ENCODE data around the gene WDR33. TPM values are rescaled to one million over a fixed set of nuclear protein-coding genes. Genes with fewer than 3 reads are reported as not detected.
"Not testable (repeated sequence)": the region's sequence is repeated elsewhere in the genome, so short reads cannot be mapped to it uniquely, and the experiment has no call there.

The WDR33 gene
- total and polyA plus RNA-seq, 4 donors: 8.1 to 55.1 (median 29.5) TPM

DNA sequence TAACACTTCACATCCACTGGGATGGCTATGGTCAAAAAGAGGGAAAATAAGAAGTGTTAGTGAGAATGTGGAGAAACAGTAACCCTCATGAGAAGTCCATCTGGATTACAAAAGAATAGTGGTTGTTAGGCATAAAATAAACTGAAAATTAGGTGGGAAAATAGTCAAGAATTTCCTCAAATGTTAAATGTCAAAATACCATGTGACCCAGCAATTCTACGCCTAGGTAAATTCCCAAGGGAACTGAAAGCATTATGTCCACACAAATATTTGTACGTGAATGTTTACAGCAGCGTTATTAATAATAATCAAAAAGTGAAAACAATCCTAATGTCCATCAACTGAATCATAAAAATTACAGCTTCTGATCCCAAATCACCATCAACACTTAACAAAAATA is 11.0 kb downstream of the WDR33 start:
- no peaks in the 10 kb centered on the region for H3K27me3 ChIP-seq (ENCODE audit: control insufficient read depth in 1 of 2, insufficient read depth in 2 of 2, low read length in 1 of 2)
- intact Hi-C loops (cut with DNase I): no loop called here
- no peak for DNase-seq

DNA sequence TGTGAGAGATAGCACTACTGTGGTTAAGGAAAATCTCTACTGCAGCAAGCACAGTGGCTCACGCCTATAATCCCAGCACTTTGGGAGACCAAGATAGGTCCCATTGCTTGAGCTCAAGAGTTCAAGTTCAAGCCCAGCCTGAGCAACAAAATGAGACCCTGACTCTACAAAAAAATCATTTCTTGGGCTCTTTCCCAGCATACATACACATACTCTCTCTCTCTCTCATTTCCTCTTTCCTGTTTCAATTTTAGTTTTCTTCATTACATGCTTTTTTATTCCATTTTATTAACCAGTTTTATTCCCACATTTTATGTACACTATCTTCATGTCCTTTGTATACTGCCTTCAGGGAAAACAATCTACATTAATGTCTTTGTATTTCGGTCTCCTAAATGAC is 14.6 kb downstream of the WDR33 start:
- WGBS, 2 donors: 85 to 91% methylated on average over 2 of the region's 2 CpGs
- ATAC-seq (ENCODE audit: low FRiP score): no peak
- no peak for DNase-seq

More for the DNA sequence above, 11.0 kb downstream of the WDR33 start:
- peaks cover 0 to 2% of the 10 kb centered on the region in 2 donors for H3K36me3 ChIP-seq (ENCODE audit: control insufficient read depth in 1 of 2, insufficient read depth in 2 of 2, low read length in 1 of 2)
- H3K4me3 ChIP-seq (ENCODE audit: low read length in 2 of 2): no peak overlapping the region
- no peaks in the 10 kb centered on the region for H3K4me1 ChIP-seq (ENCODE audit: control insufficient read depth in 1 of 2, insufficient read depth in 2 of 2, low read length in 2 of 2)
- no peak for ATAC-seq (ENCODE audit: low FRiP score)
- H3K9me3 ChIP-seq (ENCODE audit: control insufficient read depth, low read length): no peaks in the 10 kb centered on the region
- 80 to 94% methylated on average over 3 of the region's 3 CpGs for WGBS, 2 donors
- H3K27ac ChIP-seq (ENCODE audit: low read depth in 1 of 2, low read length in 2 of 2): no peak overlapping the region

DNA sequence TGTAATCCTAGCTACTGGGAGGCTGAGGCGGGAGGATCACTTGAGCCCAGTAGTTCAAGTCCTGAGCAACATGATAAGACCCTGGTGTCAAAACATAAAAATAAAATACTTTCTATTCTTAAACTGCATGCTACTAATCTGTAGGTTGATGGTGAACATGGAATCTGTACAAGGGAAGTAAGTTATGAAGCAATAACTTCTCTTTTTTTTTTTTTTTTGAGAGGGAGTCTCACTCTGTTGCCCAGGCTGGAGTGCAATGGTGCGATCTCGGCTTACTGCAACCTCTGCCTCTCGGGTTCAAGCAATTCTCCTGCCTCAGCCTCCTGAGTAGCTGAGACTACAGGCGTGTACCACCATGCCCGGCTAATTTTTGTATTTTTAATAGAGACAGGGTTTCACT is 16.1 kb downstream of the WDR33 start:
- 93 to 95% methylated on average over 6 of the region's 6 CpGs for WGBS, 2 donors
- H3K36me3 ChIP-seq (ENCODE audit: control insufficient read depth in 1 of 2, insufficient read depth in 2 of 2, low read length in 1 of 2); H3K4me1 ChIP-seq (ENCODE audit: control insufficient read depth in 1 of 2, insufficient read depth in 2 of 2, low read length in 2 of 2); ATAC-seq (ENCODE audit: low FRiP score); H3K9me3 ChIP-seq (ENCODE audit: control insufficient read depth, low read length); H3K27me3 ChIP-seq (ENCODE audit: control insufficient read depth in 1 of 2, insufficient read depth in 2 of 2, low read length in 1 of 2); intact Hi-C loops (cut with DNase I); H3K27ac ChIP-seq (ENCODE audit: low read depth in 1 of 2, low read length in 2 of 2); H3K4me3 ChIP-seq (ENCODE audit: low read length in 2 of 2); DNase-seq: not testable (repeated sequence)

More for the DNA sequence above, 14.6 kb downstream of the WDR33 start:
- Histone ChIP-seq H3K9me3 (ENCODE audit: control insufficient read depth, low read length) (no peaks in the 10 kb centered on the region), H3K4me1 (ENCODE audit: control insufficient read depth in 1 of 2, insufficient read depth in 2 of 2, low read length in 2 of 2) (peaks cover 0 to 2% of the 10 kb centered on the region in 2 donors), H3K27me3 (ENCODE audit: control insufficient read depth in 1 of 2, insufficient read depth in 2 of 2, low read length in 1 of 2) (no peaks in the 10 kb centered on the region), H3K4me3 (ENCODE audit: low read length in 2 of 2) (no peak overlapping the region), H3K36me3 (ENCODE audit: control insufficient read depth in 1 of 2, insufficient read depth in 2 of 2, low read length in 1 of 2) (peaks cover 0 to 2% of the 10 kb centered on the region in 2 donors), H3K27ac (ENCODE audit: low read depth in 1 of 2, low read length in 2 of 2) (no peak overlapping the region)
- intact Hi-C loops (cut with DNase I): no loop called here

DNA sequence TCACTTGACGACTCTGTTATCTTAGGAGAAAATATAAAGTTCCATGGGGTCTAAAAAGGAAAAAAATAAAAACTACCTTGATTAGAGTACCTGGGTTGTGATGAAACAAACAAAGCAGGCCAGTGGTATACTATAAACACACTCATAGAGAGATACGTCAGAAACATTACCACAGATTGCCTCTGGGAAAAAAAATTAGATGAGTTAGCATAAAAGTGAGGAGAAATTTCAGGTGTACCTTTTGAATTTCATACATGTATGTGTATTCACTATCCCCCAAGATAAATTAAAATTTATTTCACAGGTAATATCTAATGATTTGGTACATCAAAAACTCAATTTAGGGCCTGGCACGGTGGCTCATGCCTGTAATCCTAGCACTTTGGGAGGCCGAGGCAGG is 18.2 kb downstream of the WDR33 start:
- DNase-seq: no peak
- no peaks in the 10 kb centered on the region for H3K9me3 ChIP-seq (ENCODE audit: control insufficient read depth, low read length)
- H3K36me3 ChIP-seq (ENCODE audit: control insufficient read depth in 1 of 2, insufficient read depth in 2 of 2, low read length in 1 of 2): no peaks in the 10 kb centered on the region
- intact Hi-C loops (cut with DNase I): no loop called here
- no peaks in the 10 kb centered on the region for H3K27me3 ChIP-seq (ENCODE audit: control insufficient read depth in 1 of 2, insufficient read depth in 2 of 2, low read length in 1 of 2)
- H3K4me1 ChIP-seq (ENCODE audit: control insufficient read depth in 1 of 2, insufficient read depth in 2 of 2, low read length in 2 of 2): peaks cover 0 to 2% of the 10 kb centered on the region in 2 donors
- no peak for ATAC-seq (ENCODE audit: low FRiP score)
- WGBS, 2 donors: 86 to 88% methylated on average over 4 of the region's 4 CpGs
- no peak overlapping the region for H3K4me3 ChIP-seq (ENCODE audit: low read length in 2 of 2)
- H3K27ac ChIP-seq (ENCODE audit: low read depth in 1 of 2, low read length in 2 of 2): no peak overlapping the region

DNA sequence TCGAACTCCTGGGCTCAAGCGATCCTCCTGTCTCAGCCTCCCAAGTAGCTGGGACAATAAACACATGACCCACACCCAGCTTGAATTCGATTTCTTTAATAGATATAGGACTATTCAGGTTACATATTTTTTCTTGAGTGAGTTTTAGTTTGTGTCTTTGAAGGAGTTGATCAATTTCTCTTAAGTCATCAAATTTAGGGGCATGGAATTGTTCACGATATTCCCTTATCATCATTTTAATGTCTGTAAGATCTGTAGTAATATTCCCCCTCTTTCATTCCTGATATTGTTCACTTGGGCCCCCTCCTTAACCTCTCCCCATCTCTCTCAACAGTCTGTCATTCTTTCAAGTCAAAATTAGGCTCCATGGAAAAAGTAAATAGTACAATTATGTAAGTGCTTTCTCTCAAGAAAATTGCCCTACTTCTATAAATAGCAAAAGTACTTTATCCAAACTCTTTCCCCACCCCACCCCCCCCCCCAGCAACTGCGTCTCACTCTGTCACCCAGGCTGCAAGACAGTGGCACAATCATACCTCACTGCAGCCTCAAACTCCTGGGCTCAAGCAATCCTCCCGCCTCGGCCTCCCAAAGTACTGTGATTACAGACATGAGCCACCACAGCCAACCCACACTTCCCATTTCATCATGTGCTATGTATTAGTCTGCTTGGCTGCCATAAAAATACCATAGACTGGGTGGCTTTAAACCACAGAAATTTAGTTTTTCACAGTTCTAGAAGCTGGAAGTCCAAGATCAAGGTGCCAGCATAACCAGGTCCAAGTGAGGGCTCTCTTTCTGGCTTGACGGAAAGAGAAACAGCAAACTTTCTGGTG is 20.1 kb downstream of the WDR33 start:
- Histone ChIP-seq H3K4me1 (ENCODE audit: control insufficient read depth in 1 of 2, insufficient read depth in 2 of 2, low read length in 2 of 2) (peaks cover 0 to 2% of the 10 kb centered on the region in 2 donors), H3K4me3 (ENCODE audit: low read length in 2 of 2) (no peak overlapping the region), H3K27ac (ENCODE audit: low read depth in 1 of 2, low read length in 2 of 2) (no peak overlapping the region), H3K36me3 (ENCODE audit: control insufficient read depth in 1 of 2, insufficient read depth in 2 of 2, low read length in 1 of 2) (no peaks in the 10 kb centered on the region), H3K27me3 (ENCODE audit: control insufficient read depth in 1 of 2, insufficient read depth in 2 of 2, low read length in 1 of 2) (no peaks in the 10 kb centered on the region), H3K9me3 (ENCODE audit: control insufficient read depth, low read length) (no peaks in the 10 kb centered on the region)
- DNase-seq (no peak), ATAC-seq (ENCODE audit: low FRiP score) (no peak)
- WGBS, 2 donors: 73 to 75% methylated on average over 8 of the region's 8 CpGs
- intact Hi-C loops (cut with DNase I): no loop called here

DNA sequence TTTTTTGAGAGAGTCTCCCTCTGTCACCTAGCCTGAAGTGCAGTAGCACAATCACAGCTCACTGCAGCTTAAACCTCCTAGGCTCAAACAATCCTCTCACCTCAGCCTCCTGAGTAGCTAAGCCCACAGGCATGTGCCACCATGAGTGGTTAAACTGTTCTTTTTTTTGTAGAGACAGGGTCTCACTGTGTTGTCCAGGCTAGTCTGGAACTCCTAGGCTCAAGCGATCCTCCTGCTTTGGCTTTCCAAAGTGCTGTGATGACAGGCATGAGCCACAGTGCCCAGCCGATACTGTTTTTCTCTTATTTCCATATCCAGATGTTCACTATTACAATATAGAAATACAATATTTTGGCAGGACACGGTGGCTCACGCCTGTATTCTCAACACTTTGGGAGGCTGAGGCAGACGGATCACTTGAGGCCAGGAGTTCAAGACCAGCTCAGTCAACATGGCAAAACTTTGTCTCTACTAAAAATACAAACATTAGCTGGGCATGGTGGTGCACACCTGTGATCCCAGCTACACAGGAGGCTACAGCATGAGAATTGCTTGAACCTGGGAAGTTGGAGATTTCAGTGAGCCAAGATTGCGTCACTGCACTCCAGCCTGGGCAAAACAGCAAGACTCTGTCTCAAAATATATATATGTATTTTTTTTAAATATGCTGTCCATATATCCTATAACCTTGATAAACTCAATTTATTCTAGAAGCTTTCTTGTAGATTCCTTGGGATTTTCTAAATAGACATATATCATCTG is 24.7 kb downstream of the WDR33 start:
- Histone ChIP-seq H3K9me3 (ENCODE audit: control insufficient read depth, low read length) (no peaks in the 10 kb centered on the region), H3K36me3 (ENCODE audit: control insufficient read depth in 1 of 2, insufficient read depth in 2 of 2, low read length in 1 of 2) (no peaks in the 10 kb centered on the region), H3K27ac (ENCODE audit: low read depth in 1 of 2, low read length in 2 of 2) (no peak overlapping the region), H3K4me3 (ENCODE audit: low read length in 2 of 2) (no peak overlapping the region), H3K4me1 (ENCODE audit: control insufficient read depth in 1 of 2, insufficient read depth in 2 of 2, low read length in 2 of 2) (peaks cover 0 to 3% of the 10 kb centered on the region in 2 donors), H3K27me3 (ENCODE audit: control insufficient read depth in 1 of 2, insufficient read depth in 2 of 2, low read length in 1 of 2) (no peaks in the 10 kb centered on the region)
- intact Hi-C loops (cut with DNase I): no loop called here
- 97 to 98% methylated on average over 6 of the region's 6 CpGs for WGBS, 2 donors
- DNase-seq (no peak), ATAC-seq (ENCODE audit: low FRiP score) (no peak)

DNA sequence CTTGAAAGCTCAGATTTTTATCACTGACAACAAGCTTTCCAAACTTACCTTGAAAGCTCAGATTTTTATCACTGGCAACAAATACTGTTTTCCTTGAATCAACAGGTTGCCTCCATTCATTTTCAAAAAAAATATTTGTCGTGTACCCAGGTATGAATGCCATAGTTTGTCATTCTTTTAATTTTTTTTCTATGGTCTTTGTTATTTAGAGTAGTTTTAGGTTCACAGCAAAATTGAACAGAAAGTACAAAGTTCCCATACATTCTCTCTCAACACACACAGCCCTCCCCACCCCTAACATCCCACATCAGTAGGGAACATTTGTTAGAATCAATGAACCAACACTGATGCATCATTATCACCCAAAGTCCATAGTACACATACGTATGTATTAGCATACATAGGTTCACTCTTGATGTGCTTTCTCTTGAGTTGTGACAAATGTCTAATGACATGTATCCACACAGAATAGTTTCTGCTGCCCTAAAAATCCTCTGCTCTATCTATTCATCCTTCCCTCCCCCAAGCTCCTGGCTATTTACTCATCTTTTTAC is 25.9 kb downstream of the WDR33 start:
- Histone ChIP-seq H3K4me1 (ENCODE audit: control insufficient read depth in 1 of 2, insufficient read depth in 2 of 2, low read length in 2 of 2) (peaks cover 0 to 3% of the 10 kb centered on the region in 2 donors), H3K9me3 (ENCODE audit: control insufficient read depth, low read length) (no peaks in the 10 kb centered on the region), H3K36me3 (ENCODE audit: control insufficient read depth in 1 of 2, insufficient read depth in 2 of 2, low read length in 1 of 2) (no peaks in the 10 kb centered on the region), H3K4me3 (ENCODE audit: low read length in 2 of 2) (no peak overlapping the region), H3K27ac (ENCODE audit: low read depth in 1 of 2, low read length in 2 of 2) (no peak overlapping the region), H3K27me3 (ENCODE audit: control insufficient read depth in 1 of 2, insufficient read depth in 2 of 2, low read length in 1 of 2) (no peaks in the 10 kb centered on the region)
- intact Hi-C loops (cut with DNase I): no loop called here
- no peak for ATAC-seq (ENCODE audit: low FRiP score)
- 77 to 78% methylated on average over 2 of the region's 2 CpGs for WGBS, 2 donors
- no peak for DNase-seq

DNA sequence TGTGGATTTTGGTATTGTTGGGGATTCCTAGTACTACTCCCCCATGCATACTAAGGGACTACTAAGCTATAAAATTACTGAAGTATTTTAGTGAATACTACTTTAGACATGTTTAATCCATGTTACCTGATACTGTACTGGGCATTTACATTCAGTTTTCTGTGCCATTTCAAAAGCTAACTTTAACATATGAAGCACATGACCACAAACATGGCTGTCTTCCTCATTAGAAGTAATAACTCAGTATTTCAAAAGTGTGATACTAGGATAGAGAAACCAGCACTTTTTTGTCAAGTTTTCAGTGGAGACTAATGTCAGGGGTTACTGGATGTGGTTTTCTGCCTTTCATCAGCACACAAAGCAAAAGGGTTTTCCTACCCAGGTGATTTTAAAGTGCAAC is 27.9 kb downstream of the WDR33 start:
- H3K4me3 ChIP-seq (ENCODE audit: low read length in 2 of 2): no peak overlapping the region
- peaks cover 0 to 3% of the 10 kb centered on the region in 2 donors for H3K4me1 ChIP-seq (ENCODE audit: control insufficient read depth in 1 of 2, insufficient read depth in 2 of 2, low read length in 2 of 2)
- no peaks in the 10 kb centered on the region for H3K27me3 ChIP-seq (ENCODE audit: control insufficient read depth in 1 of 2, insufficient read depth in 2 of 2, low read length in 1 of 2)
- H3K9me3 ChIP-seq (ENCODE audit: control insufficient read depth, low read length): no peaks in the 10 kb centered on the region
- no peak for ATAC-seq (ENCODE audit: low FRiP score)
- H3K36me3 ChIP-seq (ENCODE audit: control insufficient read depth in 1 of 2, insufficient read depth in 2 of 2, low read length in 1 of 2): no peaks in the 10 kb centered on the region
- no peak for DNase-seq
- no peak overlapping the region for H3K27ac ChIP-seq (ENCODE audit: low read depth in 1 of 2, low read length in 2 of 2)
- intact Hi-C loops (cut with DNase I): no loop called here

Data from aorta (tissue), 5 donors.